NCI-H146 treated with DMSO at 0.1 percent for 48 hours (cell line): ENCODE measurements around the gene AFG1L.

Experiments
- DNase-seq: peaks from one replicate; lab custom pipeline; 2025; ENCODE audit not compliant: unreplicated experiment; lab: John Stamatoyannopoulos, UW

Gene AFG1L

GRCh38 chr6:108568551-108569305 lies 273.9 kb downstream of the AFG1L start:
- DNase-seq = no peak

GRCh38 chr6:108570517-108570916 lies 275.7 kb downstream of the AFG1L start:
- DNase-seq = no peak

- DNase-seq = no peak
These were observed 279.7 kb downstream of the AFG1L start for GRCh38 chr6:108574457-108575141.
